ENCODE measurements around the gene ZAR1L.

Gene ZAR1L

DNA sequence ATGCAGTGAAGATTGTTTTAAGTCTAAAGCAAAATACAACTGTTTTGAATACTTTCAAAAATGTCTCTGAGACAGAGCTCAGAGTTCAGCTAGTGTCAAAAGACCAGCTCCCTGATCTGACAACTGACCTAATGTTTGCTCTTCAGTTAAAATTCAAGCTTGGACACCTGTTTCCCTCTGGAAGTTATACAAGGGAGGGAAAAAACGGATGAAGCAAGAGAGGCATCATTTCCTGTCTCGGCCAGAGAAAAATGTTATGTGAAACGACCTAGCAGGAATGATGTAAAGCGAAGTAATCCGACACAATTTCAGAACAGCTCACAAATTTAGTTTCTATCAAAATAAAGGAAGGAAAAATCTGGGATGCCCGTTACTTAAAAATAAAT lies 59.4 kb downstream of the ZAR1L start:
- no peak for DNase-seq (ENCODE audit: low read depth in 3 of 3)

DNA sequence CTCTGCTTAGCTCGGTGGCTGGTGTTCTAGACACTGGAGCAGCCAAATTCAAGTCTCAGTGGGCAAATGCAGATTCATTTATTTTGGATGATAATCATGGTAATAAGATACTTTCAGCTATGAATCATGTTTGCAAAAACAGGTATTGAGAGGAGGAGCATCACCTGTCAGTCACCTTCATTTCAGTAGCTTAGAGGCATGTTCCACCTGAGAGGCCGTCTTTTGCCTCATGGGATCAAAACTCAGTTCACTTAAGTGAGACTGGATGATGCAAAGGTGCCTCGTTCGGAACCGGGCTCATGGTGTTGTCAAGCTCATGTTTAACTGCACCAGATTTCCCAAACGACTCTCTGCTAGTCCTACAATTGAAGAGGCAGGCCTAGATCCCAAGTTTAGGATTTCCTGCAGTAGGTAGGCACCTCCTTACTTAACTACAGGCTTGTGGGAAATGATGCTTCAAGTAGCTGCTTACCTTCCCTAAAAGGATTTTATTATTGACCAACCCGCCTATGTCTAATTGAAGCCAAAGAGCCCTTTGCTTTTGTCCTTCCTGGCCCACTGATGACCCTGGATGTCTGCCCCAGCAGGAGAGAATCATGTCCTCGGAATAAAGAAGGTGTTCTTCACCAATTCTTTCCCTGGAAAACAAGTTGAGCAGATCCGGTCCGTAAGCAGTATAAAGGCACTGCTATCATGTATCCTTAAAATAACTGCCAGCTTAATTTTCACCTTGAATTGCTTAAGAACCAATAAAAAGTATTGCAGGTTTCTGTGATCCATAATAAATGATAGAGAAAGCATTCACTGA lies 60.0 kb downstream of the ZAR1L start:
- DNase-seq (ENCODE audit: low read depth in 3 of 3) = no peak

DNA sequence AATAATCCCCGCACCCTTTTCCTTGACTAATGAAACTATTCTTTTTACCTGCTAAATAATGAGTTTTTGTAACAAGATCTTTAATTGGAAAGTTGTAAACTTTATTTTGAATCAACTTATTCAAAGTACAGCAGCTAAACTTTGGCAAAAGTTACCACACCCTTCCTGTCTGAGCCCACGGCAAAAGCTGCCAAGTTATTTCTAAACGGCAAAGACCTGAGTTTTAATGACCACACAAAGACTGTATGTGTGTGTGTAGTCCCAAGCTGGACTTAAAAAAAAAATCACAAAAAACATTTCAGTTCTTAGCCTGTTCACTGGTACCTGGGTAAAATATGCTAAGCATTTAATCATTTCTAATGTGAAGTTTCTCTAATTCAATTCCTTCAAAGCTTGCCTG lies 60.7 kb downstream of the ZAR1L start:
- no peak for DNase-seq (ENCODE audit: low read depth in 3 of 3)

DNA sequence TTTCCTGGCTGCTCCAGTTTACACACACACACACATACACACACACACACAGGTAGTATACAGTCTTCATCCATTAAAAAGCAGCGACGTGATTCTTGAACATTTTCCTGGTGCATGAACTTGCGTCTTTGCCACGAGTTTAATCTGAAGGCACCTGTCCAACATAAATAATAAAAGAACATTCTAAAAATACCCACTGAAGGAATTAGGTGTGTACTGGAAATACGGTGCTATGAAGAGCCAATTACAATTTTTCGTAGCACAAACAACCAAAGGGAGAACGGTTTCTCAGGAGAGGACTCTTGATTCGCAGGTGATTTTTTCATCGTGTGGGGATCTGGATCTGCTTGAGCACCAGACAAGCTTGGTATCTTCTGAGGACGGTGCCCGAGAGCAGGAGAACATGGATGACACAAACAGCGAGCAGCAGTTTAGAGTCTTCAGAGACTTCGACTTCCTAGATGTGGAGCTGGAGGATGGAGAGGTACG lies 61.2 kb downstream of the ZAR1L start:
- no peak for DNase-seq (ENCODE audit: low read depth in 3 of 3)
